ENCODE data around the gene USP32.

Gene USP32

DNA sequence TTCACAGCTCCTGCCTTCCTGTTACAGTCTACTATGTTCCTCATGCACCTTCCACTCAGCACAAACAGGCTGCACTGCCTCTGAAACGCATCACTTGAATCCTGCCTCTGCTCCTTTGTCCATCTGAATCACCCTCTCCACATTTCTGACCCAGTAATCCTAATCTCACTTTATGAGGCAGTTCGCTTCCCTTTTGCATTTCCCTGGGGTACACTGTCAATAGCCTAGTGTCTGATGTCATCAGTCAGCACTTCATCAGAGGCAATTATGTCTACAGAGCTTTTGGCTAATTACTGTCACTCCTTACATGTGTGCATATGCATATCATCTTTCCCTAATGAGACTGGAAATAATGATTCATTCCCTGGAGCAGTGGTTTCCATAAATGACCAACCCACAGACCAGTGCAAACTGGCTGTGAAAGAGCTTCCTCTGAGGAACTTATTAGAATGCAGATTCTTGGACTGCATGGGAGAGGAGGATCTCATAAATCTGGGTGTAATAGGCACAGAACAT is 218.6 kb downstream of the USP32 start:
- no peak for DNase-seq (ENCODE audit: low spot score)

DNA sequence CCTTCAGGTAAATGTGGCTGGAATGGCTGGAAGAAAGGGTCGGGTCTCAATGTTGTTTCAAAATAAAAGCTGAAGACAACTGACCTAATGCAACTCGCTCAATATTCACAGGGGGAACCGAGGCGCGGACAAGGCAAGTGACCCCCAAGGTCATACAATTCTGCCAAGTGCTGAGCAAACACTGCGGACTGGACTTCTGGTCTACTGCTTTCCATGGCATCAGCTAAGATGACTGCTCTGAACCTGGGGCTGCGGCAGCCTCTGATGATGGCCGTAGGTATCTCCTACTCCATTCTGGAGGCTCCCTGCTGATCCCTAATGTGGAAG is 220.2 kb downstream of the USP32 start:
- no peak for DNase-seq (ENCODE audit: low spot score)

DNA sequence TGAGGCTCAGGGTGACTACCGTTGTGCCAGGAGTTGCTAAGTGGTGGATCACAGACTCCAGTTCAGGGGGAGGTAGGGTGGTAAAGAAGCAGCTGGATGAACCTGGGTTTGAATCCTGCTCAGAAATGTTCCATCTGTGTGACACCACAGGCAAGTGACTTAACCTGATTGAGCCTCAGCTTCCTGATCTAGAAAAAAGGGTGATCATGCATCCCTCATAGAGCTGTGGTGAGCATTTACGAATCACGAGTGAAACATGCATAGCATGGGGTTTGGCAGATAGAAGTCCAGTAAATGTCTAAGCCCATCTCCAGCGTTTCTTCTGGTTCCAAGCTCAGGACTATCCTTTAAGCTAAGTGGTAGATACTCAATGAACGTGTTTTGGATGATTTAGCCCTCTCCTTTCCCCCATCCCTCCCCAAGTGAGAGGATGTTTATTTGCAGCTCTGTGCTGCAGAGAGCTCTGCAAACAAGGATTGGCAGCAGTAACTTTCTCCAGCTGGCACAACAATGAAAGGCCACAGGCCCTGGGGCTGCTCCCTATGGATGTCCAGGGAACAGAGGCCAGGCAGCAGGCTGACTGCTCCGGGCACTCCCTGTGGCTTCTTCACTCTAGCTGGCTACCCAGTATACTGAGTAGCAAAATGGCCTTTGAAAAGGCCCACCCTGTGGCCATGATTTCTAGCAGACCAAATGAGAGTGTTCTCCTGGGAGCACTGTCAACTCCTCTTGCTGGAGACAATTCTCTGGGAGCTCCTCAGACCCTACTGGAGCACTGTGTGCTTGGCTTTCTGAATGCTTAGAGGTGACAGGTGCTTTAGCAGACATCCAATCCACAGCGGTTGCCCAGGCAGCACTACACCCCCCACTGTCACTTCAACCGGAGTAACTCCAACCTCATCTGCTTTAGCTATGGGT is 220.8 kb downstream of the USP32 start:
- DNase-seq (ENCODE audit: low spot score): peak; percentile 86

DNA sequence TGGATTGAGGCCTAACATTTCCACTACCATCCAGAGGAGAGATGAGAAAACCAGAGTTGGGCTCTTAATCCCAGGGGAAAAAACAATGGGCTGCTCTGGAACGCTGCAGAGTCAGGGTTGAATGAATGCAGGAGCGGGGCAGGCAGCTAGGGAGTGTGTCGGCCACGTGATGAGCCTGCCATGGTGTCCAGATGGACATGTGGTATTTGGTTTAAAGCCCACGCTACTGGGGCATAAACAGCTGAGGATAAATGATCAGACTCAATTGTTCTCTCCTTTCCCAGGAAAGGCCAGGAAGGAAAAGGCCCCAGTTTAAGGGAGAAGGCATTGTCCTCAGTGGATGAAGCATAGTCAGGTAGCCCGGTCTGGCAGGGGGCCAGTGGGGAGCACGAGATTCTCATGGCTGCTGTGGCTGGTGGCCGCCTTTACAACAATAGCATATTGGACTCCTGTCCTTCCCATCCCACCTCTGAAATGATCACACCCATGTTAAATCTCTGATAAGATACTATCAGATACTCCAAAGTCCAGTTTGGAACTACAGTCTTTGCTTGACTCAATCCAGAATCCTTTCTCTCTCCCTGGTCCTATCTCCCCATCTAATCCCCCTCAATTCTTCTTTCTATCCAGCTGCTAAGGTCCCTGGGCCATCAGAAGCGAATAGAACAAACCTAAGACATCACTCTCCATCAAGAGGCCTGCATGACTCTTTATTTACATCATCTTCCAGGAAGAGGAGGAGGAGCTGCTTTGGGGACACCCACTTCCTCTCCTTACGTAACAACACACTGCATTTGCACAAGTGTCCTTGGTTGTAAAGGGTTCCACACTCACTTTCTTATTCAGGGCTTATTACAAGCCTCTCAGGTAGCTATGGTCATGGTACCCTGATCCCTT is 221.8 kb downstream of the USP32 start:
- peak; percentile 37 for DNase-seq (ENCODE audit: low spot score)

DNA sequence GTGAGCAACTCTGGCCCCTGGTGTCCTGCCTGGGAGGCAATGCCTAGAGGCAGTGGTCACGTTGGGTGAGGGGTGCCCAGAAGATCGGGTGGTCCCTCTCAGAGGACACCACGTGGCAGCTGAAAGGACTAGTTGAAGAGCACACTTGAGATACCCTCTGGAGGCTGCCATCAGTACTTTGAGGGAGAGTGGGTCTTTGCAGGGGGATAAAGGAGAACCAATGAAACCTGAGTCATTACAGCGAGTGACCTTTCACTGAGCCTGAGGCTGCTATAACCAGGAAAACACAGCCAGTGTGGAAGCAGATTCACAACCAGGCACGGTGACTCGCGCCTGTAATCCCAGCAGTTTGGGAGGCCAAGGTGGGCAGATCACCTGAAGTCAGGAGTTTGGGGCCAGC is 223.3 kb downstream of the USP32 start:
- no peak for DNase-seq (ENCODE audit: low spot score)

DNA sequence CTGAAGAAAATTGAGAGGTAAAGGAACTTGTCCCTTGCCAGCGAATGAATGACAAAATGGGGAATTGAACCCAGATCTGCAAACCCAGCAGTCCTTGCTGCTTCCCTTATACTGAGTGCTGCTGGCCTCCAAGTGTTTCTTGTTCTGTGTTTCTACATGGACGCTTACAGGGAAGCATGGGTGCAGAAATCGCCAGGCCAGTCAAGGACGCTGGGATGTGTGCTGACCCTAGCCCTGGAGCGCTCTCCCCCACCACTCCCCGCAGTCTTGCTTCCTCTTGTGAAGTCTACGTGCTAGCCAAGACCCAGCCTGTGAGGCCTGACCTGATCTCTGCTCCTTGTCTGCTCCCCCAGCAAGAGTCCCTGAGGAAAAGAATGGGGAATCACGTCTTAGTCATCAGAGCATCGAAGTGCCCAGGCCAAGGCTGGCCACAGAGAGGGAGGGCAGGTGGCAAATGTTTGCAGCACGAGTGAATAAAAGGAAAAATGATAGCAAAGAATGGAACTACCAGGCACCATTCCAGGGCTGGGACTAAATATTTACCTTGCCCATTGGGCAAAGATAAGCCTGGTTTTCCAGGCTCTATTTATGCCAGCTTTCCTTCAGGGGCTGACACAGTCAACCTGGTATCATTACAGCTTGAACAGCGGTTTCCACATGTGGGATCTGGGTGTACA is 224.7 kb downstream of the USP32 start:
- DNase-seq (ENCODE audit: low spot score): no peak

DNA sequence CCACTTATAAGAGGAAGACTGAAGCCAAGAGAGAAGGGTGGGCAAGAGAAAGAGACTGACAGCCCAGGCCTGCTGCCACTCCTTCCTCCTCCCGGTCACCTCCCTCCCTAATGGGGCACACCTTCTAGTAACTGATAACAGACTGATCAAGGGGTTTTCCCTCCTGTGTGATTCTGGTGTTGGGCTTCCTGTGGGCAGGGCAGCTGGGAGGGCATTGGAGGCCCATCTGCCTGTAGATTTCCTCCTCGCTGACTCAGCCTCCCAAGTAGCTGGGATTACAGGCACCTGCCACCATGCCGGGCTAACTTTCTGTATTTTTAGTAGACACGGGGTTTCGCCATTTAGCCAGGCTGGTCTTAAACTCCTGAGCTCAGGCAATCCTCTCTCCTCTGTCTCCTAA is 226.0 kb downstream of the USP32 start:
- no peak for DNase-seq (ENCODE audit: low spot score)

DNA sequence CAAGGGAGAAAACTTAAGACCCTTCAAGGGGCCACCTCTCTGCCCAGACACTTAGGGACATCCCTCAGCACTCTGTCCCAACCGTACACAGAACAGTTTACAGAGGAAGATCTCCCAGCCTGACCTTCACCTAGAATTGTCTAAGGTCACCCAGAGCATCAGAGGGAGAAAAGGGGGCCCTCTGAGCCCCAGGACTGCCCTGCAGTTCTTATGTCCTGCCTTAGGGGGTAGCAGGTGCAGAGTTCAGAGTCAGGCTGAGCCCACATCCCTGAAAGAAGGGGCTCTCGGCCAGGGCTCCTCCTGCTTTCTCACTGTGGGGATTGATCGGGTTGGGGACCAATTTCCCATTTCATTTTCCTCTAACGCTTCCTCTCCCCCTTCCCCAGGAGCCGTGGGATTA is 226.7 kb downstream of the USP32 start:
- DNase-seq (ENCODE audit: low spot score): no peak

DNA sequence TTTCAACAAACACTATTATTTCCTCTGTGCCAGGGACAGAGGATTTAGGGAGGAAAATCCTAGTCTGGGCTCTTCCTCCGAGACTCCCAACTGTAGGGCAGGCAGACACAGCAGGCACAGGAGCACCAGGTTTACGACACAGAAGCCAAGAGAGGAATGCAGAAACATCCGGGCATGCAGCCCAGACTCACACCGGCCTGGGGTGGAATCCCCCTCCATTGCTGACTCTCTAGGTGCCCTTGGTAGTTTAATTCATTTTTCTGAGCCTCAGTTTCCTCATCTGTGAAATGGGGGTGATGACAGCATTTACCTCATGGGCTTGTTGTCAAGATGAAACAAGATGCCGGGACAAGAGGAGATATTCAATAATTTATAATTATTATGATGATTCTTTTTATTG is 227.2 kb downstream of the USP32 start:
- DNase-seq (ENCODE audit: low spot score): no peak

DNA sequence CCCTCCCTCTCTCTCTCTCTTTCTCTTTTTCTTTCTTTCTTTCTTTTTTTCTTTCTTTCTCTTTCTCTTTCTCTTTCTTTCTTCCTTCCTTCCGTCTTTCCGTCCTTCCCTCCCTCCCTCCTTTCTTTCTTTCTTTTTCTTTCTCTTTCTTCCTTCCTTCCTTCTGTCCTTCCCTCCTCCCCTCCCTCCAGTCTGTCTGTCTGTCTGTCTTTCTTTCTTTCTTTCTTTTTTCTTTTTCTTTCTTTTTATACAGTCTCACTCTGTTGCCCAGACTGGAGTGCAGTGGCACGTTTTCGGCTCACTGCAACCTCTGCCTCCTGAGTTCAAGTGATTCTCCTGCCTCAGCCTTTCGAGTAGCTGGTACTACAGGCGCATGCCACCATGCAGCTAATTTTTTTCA is 227.8 kb downstream of the USP32 start:
- DNase-seq (ENCODE audit: low spot score): no peak

DNA sequence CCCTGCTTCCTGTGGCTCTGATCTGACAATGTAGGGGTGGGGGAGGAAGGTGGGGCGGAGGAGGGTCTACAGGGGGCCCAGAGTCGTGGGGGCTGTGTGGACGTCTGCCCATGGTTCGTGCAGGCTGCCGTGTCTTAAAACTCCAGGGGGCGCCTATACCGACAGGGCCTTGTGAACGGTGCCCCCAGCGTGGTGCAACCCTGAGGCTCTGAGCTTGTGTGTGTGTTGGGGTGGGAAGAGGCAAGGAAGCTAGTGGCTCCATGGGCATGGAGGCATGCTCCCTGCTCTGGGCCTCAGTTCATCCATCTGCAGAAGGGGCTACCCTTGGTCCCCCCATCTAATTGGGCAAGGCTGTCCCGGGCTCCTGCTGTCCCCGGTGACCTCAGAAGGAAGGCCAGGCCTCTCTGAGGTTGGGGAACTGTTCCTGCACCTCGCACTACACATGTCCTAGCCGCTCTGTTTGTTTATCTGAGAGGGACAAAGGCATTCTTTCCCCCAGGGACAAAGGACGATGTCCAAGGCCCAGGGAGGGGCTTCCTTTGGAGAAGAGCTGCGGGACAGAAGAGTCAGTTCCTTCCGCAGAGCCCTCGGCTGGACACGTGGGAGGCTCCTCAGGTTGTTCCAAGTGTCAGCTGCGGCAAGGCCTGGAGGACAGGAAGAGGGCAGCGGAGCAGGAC is 228.7 kb downstream of the USP32 start:
- DNase-seq (ENCODE audit: low spot score): no peak

DNA sequence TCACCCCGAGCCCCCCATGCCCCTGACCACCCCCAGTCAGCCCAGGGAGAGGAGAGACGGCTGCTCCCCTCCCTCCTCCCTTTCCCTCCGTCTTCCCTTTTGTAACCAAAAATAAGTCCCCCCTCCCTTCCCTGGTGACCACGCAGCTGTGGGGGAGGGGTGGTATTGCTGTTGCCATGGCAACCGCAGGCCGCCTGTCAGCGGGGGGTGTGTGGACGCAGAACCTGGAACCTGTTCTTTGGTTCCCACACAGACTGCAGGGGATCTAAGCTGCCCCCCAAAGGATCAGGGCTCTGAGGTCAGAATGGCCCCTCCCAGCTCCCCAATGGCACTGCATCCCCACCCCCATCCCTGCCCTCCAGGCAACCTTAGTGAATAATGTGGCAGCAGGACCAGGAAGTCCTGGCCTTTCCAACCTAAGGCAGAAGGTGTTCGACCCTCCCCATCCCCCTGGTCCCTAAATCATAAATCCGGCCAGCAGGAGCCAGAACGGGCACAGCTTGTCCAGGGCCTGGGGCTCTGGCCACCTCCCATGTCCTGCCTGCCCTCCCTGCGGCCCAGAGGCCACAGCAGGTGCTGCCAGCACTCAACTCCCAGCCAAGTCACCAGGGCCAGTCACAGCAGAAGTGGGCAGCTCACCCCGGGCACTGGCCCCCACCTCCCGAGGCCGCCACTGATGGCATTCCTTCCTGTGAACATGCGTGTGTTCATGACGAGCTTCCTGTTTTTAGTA is 230.2 kb downstream of the USP32 start:
- DNase-seq (ENCODE audit: low spot score): no peak

DNA sequence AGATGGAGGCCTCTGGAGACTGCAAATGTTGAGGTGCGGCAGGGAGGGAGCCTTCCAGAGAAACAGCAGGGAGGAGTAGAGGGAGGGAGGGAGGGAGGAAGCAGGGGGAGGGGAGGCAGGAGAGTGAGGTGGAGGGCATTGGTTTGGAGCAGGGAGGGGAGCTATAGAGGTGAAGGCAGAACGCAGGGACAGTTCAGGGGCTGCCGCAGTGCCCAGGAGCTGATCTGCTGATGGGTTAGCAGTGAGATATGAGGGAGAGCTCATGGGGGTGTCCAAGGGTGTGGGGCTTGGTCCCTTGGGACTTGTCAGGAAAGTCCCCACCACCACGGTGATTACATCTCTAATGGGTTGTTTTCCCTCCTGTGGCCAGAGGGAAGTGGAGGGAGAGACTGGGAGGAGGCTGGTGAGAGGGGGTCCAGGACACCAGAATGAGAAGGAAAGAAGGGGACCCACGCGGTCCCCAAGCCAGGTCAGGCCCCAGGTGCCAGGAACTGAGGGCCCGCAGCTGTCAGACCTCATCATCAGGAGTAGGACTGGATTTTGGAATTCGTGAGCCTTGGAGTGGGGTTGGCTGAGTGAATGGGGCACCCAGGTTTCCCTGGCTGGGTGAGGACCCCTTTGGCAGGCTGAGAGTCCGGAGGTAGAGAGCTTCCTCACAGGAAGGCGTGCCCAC is 231.0 kb downstream of the USP32 start:
- no peak for DNase-seq (ENCODE audit: low spot score)

DNA sequence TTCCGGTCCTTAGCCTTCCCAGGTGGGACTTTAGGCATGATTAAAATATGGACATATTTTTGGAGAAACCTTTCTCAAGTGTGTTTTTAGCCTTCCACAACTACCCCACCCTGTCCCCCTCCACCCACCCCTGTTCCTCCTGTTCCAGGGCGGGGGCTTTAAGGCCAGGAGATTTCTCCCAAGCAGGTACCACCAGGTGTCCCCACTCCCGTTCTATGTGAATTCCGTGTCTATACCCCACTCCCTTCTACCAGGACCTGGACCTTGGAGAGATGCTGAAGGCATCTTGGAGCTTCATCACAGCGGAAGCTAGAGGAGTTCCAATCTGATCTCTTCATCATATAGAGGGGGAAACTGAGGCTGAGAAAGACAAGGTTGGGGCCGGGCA is 232.5 kb downstream of the USP32 start:
- DNase-seq (ENCODE audit: low spot score): no peak

DNA sequence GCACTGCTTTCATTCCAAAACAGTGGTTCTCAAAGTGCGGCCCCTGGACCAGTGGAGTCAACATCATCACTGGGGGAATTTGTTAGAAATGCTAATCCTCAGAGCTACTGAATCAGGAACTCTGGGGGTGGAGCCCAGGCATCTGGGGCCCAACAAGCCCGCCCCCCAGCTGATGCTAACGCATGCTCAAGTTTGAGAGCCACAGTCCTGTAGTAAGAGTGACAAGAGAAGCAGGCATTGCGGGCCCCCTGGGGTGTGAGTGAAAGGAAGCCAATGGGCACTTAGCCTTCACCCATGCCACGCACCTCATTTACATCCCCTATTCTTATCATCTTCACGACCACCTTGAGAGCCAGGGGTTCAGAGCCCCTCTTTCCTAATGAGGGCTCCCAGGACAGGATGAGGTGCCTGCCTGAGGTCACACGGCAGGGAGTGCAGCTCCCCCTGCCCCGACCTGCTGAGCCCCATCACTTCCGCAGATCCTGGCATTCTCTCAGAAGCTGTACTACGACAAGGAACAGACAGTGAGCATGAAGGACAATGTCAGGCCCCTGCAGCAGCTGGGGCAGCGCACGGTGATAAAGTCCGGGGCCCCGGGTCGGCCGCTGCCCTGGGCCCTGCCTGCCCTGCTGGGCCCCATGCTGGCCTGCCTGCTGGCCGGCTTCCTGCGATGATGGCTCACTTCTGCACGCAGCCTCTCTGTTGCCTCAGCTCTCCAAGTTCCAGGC is 233.0 kb downstream of the USP32 start:
- DNase-seq (ENCODE audit: low spot score): no peak

DNA sequence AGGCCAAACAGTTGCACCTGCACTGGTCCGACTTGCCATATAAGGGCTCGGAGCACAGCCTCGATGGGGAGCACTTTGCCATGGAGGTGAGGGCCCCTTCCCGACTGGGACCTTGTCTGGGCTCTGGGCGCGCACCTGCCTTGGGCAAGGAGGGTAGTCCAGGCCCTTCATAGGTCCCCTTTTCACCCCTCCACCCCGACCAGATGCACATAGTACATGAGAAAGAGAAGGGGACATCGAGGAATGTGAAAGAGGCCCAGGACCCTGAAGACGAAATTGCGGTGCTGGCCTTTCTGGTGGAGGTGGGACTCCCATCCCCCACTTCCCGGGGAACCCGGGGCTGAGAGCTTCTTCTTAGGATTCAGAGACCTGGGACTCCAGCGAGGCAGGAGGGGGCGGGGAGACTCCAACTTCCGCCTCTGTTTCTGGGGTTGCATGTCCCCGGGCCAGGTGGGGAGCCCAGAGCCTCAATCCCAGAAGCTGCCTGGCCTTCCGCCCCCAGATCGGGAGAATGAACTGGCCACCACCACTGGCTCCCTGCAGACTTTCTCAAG is 234.4 kb downstream of the USP32 start:
- no peak for DNase-seq (ENCODE audit: low spot score)

DNA sequence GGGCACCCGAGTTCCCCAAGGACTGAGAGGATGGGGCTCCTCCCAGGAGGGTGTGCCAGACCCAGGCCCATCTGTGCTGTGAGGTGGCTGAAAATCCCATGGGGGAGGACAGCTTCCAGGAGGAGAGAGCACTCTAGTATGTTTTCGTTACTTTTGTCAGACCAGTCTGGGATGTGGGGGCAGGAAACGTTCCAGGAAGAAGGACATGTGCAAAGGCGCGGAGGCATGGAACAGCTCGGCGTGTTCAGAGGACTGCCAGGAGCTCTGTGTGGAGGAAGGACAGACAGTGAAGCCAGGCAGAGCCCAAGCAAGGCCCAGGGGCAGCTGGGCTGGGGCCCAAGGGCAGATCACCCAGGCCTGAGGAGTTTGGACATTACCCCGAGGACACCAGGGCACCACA is 235.2 kb downstream of the USP32 start:
- no peak for DNase-seq (ENCODE audit: low spot score)

DNA sequence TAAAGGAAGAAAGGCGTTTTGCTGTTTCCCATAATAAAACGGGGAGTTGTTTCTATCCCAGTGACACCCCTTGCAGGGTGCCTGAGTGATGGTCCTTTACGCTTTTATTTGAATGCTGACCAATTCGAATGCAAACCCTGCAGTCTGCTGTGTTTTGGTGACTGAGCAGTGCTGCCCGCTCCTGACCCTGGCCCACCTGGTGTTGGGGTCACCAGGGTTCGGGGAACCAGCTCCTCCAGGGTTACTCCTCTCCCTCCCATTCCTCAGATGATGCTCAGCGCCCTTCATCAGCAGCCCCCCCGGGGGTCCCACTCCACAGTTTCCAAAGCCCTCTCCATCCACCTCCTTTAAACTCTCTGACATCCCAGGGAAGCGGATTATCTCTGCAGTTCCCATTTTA is 236.1 kb downstream of the USP32 start:
- no peak for DNase-seq (ENCODE audit: low spot score)

DNA sequence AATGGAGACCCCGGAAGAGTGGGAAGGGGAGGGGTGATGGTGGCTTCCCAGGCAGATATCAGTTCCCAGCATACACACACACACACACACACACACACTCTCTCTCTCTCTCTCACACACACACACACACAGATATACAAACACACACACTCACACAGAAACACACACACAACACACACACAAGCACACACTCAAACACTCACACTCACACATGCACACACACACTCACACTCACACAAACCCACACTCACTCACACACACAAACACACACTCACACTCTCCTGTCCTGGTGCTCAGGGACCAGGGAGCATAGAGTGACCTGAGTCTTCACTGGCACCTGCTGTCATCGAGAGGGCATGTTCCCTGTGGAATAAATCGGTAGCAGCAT is 236.5 kb downstream of the USP32 start:
- no peak for DNase-seq (ENCODE audit: low spot score)
